ENCODE data around the gene VIT.

- TF ChIP-seq CTCF (IDR thresholded peaks at IDR 0.05; ENCODE audit: insufficient read depth, low read length, poor library complexity, severe bottlenecking) (no peak), EZH2phosphoT487 (conservative IDR thresholded peaks at IDR 0.05; ENCODE audit: low read length) (no peak)
Observed at GRCh38 chr2:36707050-36707449, 10.5 kb downstream of the VIT start.

Data from SU-DHL-6 (cell line).